ENCODE data around the gene BZW1.

The BZW1 gene

DNA sequence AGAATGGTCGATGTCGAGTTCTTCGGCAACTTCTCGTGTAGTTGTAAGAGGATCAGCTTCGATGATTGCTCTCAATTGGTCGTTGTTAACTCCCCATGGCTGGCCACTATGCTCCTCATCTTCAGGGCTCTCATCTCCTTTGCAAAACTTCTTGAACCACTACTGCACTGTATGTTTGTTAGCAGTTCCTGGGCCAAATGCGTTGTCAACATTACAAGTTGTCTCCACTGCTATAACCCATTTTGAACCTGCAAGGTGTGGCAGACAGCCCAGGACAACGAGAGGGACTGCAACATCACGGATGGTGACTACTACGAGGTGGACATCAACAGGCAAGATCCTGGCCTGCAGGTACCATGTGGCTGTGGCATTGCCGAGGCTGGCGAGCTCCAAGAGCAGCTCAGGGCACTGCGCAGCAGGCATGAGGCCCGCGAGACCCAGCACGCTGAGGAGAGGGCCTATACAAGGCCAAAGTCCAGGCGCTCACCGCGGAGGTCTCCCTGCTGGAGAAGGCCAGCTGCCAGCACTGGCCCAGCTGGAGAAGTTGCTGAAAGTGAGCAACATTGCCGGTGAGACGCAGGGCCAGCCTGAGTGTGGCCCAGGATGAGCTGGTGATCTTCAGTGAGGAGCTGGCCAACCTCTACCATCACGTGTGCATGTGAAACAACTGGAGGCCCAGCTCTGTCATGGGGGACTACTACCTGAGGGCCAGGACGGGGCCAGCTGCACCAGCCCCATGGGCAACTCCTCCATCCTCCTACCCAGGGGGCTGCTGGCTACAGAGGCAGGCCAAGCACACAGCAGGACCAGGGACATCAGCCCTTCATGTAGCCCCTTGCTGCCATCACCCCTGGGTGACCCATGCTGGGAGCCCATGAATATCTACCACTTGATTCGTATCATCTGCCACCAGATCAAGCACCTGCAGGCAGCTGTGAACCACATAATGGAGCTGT, 32.6 kb downstream of the BZW1 start:
- no peak for DNase-seq

GRCh38 chr2:200845194-200845593, 33.5 kb downstream of the BZW1 start:
- DNase-seq, result no peak

DNA sequence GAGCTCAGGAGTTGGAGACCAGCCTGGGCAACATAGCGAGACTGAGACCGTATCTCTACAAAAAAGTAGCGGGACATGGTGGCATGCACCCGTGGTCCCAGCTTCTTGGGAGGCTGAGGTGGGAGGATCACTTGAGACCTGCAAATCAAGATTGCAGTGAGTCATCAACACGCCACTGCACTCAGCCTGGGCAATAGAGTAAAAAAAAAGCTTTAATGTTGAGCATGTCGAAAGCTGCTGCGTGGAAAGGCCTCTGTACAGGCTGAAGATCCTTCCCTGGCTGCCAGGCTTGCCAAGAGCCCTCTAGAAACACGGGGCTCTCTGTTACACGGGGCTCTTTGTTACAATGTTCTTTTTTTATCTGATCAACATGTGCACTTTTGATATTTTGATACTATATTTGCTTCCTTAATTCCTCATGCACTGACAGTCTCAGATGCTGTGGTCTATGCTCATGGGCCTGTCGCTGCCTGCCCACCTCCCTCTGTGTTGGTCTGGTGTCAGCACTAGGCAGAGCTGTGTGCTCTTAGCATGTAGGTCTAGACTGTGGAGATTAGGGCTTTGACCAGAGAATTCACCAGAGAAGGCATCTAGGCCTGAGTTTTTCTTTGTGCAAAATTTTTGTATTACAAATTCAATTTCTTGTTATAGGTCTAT, 34.1 kb downstream of the BZW1 start:
- no peak for DNase-seq

- DNase-seq, result no peak
These were observed 35.6 kb downstream of the BZW1 start for GRCh38 chr2:200847269-200847668.

GRCh38 chr2:200847939-200848338, 36.2 kb downstream of the BZW1 start:
- no peak for DNase-seq

DNA sequence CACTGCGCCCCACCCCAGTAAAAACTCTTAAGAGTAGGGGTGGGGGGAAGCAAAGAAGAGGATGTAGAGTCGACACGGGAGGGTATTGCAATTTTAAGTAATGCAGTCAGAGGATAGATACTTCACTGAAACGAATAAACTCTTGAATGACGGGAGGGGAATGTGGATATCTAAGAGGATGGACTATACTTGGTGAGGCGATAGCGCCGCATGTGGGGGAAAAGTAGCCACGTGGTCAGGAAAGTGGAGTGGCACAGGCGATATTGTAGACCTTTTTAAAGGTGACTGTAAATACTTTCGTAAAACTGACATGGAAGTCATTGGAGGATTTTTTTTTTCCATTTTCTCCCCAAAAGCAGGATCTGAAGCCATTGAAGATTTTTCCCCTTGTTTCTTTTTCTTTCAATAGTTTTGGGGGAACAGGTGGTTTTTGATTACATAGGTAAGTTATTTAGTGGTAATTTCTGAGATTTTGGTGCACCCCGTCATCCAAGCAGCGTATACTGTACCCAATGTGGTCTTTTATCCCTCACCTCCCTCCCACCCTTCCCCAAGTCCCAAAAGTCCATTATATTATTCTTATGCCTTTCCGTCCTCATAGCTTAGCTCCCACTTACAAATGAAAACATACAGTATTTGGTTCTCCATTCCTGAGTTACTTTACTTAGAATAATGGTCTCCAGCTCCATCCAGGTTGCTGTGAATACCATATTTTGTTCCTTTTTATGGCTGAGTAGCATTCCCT, 39.0 kb downstream of the BZW1 start:
- no peak for DNase-seq

DNA sequence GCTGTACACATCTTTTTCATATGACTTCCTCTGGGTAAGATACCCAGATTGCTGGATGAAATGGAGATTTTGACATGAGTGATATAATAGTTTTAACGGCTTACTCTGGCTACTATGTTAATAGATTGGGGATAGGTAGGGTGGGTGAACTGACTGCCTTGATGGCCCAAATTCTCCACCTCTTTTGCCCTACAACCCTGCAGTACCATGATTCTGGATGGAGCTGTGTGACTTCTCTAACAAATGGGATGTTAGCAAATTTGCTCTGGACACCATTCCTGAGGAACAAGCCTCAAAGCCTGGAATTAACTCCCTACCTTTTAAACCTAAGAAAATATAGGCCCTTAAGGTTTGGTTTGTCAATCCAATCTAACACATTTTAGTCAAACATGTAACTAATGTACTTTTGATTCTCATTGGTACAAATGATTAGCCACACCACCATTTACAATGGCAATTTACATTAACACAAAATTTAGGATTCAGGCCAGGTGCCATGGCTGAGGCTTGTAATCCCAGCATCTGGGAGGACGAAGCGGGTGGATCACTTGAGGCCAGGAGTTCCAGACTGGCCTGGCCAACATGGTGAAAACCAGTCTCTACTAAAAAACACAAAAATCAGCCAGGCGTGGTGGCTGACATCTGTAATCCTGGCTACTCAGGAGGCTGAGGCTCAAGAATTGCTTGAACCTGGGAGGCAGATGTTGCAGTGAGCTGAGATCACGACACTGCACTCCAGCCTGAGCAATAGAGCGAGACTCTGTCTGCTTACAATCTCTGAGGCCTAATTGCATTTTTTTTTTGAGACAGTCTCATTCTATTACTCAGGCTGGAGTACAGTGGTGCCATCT, 39.9 kb downstream of the BZW1 start:
- DNase-seq, result no peak

DNA sequence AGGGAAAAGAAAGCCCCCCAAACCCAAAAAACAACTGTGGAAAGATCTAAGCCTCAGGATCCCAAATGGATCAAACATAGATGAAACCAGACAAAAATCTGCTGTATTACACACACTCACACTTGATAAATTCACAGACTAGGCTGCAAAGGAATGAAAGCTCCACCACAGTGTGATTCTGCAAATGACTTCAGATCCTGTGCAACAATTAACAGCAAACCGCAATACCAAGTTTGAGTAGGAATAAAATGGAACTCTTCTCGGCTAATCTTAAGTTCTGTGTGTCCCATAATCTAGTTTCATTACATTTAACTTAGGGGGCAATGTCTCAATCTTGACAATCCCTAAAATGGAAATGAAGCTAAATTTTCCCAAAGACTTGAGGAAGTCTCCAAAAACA, 40.9 kb downstream of the BZW1 start:
- no peak for DNase-seq

GRCh38 chr2:200856806-200857205, 45.1 kb downstream of the BZW1 start:
- DNase-seq, result no peak

GRCh38 chr2:200860092-200860795, 48.5 kb downstream of the BZW1 start:
- peak; percentile 50 for DNase-seq

DNA sequence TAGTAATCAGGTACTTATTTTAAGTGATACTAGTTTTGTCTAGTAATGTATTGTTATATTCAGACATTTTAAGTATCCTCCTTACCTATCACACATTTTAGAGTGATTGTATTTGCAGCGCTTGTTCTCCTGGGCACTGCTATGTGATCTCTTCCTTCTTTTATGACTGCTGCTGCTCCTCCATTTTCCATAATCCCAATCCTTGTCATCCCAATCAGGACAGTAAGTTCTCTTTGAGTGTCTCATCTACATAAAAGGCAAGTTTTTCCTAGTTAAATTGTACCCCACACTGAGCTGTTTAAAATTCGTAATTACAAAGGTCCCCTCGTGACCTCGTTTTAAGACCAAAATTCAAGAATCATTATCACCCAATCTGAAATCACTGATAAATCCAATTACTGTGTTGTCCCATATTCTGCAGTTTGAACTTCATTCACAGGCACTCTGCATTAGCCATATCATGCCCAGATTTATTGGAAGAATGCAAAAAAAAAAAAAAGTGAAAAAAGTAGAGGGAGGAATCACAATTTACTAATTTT, 50.0 kb downstream of the BZW1 start:
- DNase-seq, result no peak

DNA sequence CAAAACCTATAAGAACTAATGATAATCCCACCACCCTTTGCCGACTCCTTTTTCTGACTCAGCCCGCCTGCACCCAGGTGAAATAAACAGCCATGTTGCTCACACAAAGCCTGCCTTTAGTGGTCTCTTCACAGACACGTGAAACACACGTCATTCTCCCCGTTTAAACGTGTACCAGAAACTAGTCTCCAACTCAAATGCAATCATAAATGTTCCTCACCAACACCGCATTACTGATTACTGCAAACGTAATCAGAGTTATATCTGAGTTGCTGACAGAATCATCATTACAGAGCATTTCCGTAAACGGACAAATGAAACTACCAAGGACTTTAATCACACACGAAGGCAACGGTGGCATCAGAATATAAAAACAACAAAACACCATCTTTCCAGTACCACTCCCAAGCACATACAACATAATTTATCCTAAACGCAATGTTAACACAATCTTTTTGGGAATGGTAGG, 50.9 kb downstream of the BZW1 start:
- peak; percentile 79 for DNase-seq

- DNase-seq, result no peak
These were observed 52.1 kb downstream of the BZW1 start for GRCh38 chr2:200863782-200864175.

DNA sequence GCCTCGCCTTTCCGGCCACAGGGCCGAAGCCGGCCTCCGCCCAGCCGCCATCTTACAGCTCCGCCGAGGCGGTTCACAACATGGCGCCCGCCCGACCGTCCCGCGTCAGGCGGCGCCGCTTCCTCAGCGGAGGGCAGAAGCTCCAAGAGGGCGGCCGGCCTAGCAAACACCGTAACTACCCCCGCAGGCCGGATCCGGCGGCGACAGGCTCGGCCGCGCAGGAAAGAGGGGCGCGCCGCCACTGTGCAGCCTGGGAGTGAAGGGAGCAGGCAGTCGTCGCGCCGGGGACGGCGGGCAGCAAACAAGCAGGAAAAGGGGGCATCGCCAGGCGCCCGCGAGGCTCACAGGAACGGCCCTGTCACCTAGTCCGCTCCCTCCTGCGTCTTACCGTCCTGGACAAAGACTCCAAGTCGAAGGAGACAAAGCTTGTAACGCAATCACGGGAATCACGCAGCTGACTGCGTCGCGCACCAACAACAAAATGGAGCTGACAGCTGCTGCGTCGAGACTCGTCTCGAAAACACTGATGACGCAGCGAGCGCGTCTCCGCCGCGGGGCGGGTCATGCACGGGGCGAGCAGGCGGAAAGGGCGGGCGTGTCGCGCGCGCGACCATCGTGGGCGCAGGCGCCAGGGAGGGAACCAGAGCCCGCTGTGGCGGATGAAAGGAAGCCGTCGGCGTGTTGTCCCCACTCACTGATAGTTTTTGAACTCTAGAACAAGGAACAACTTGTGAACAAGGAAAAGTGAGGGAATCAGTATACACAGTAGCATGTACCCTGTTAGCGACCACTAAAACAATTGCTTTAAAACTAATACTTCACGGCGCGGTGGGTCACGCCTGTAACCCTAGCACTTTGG, 52.7 kb downstream of the BZW1 start, which contains the start of gene CLK1:
CLK1 (minus strand) TSS at position 483 of the 859 bp plus-strand sequence. CDS start 2,796 bp downstream, outside the sequence.
- DNase-seq, result peak; percentile 97

GRCh38 chr2:200869014-200869413, 57.3 kb downstream of the BZW1 start:
- no peak for DNase-seq

GRCh38 chr2:200871151-200871550, 59.4 kb downstream of the BZW1 start:
- DNase-seq, result no peak

- DNase-seq, result no peak
These were observed 61.9 kb downstream of the BZW1 start for GRCh38 chr2:200873560-200873959.

Data from CD4-positive, alpha-beta T cell treated with Interleukin-10 for 1 hour (primary cell).